ENCODE measurements around the gene CTSS.

The CTSS gene

GRCh38 chr1:150696590-150696989 is 69.0 kb downstream of the CTSS start:
- DNase-seq (ENCODE audit: extremely low read depth, low read depth) = no peak
- TF ChIP-seq CTCF (IDR thresholded peaks at IDR 0.05; ENCODE audit: low read depth, low read length) = no peak

GRCh38 chr1:150696162-150696561 is 69.4 kb downstream of the CTSS start:
- DNase-seq (ENCODE audit: extremely low read depth, low read depth) = no peak
- no peak for TF ChIP-seq CTCF (IDR thresholded peaks at IDR 0.05; ENCODE audit: low read depth, low read length)

DNA sequence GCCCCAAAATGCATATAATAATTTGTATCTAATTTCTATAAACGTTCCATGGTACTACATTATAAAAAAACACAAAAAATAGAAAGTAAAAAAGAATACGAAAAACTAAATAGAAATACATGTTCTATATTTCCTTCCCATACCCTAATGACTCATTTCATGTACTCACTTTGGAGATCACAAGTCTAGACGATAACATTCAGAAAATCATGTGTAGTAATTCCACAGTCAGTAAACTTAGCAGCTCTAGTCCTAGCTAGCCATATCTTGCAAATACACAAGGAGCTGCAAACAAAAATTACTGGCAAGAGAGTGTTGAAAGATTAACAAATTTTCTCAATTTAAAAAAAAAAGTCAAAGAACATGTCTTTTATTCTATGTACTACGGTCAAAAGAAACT is 70.0 kb downstream of the CTSS start:
- TF ChIP-seq CTCF (IDR thresholded peaks at IDR 0.05; ENCODE audit: low read depth, low read length) = no peak
- no peak for DNase-seq (ENCODE audit: extremely low read depth, low read depth)

GRCh38 chr1:150692720-150693119 is 72.9 kb downstream of the CTSS start:
- no peak for DNase-seq (ENCODE audit: extremely low read depth, low read depth)
- TF ChIP-seq CTCF (IDR thresholded peaks at IDR 0.05; ENCODE audit: low read depth, low read length) = no peak

DNA sequence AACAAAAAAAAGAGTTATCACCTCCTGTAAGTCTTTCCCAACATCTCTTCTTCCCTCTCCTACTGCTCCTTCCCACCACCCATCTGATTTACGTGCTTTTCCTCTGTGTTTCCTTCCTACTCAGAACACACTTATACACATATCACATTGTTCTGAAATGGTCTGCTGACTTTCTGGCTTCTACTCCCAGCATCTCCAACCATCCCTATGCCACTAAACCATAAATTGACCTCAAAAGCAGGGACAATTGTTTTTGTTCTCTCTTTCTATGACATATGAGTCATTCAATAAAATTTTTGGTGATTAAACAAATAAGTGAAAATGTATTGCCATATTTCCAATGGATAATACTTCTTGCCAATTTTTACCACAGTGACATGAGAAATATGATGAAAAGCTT is 76.8 kb downstream of the CTSS start:
- no peak for TF ChIP-seq CTCF (IDR thresholded peaks at IDR 0.05; ENCODE audit: low read depth, low read length)
- DNase-seq (ENCODE audit: extremely low read depth, low read depth) = no peak

DNA sequence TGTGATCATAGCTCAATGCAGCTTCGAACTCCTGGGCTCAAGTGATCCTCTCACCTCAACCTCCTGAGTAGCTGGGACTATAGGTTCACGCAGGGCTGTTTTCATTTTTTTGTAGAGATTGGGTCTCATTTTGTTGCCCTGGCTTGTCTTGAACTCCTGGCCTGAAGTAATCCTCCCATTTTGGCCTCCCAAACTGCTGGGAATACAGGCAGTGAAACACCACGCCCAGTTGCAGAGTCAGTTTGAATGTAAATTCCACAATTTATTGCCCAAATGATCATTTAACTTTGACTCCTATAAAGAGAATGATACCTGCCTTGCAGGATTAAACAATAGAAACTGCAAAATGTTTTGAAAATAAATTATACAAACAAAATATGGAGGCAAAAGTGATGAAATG is 79.3 kb downstream of the CTSS start:
- TF ChIP-seq CTCF (IDR thresholded peaks at IDR 0.05; ENCODE audit: low read depth, low read length) = no peak
- DNase-seq (ENCODE audit: extremely low read depth, low read depth) = no peak

- no peak for DNase-seq (ENCODE audit: extremely low read depth, low read depth)
- no peak for TF ChIP-seq CTCF (IDR thresholded peaks at IDR 0.05; ENCODE audit: low read depth, low read length)
Measured at GRCh38 chr1:150683914-150684313, 81.7 kb downstream of the CTSS start.

Data from AG09319 (cell line).